Astrocyte (in vitro differentiated cells and primary cell): Measurements from ENCODE around the gene FFAR1.

Experiments
- CTCF ChIP-seq: IDR thresholded peaks from 2 replicates; pipeline ENCODE4 v1.5.1; 2011; ENCODE audit warnings: low read depth, mild to moderate bottlenecking, inconsistent platforms, low read length, moderate library complexity; ENCODE audit not compliant: insufficient read depth
- EZH2 ChIP-seq: IDR thresholded peaks from 2 replicates; pipeline ENCODE4 v1.6.1; 2012; ENCODE audit warnings: mild to moderate bottlenecking, low read length, inconsistent platforms; ENCODE audit not compliant: insufficient read depth

GRCh38 chr19:35363711-35364425, 16.2 kb downstream of the FFAR1 start:
- TF ChIP-seq CTCF (no peak), EZH2 (no peak)
